Kidney tubule cell (primary cell): ENCODE measurements around the gene LRIT3.

Source experiments
- DNase-seq: peaks from one replicate; pipeline ENCODE4 v3.0.0-alpha.2; 2018; ENCODE audit warnings: low spot score

LRIT3 gene

GRCh38 chr4:109847896-109848442, at the start of gene LRIT3:
LRIT3 (plus strand) TSS chr4:109848107; CDS start chr4:109848202, 95 bp downstream.
- no peak for DNase-seq

GRCh38 chr4:109798866-109799265, 49.0 kb upstream of the LRIT3 start:
- DNase-seq: no peak

- peak; percentile 21 for DNase-seq
Measured at GRCh38 chr4:109801099-109801789, 46.7 kb upstream of the LRIT3 start.

GRCh38 chr4:109801895-109802319, 46.0 kb upstream of the LRIT3 start, which contains the start of gene CFI:
CFI (minus strand) TSS chr4:109801999; CDS start chr4:109801971, 28 bp downstream.
- DNase-seq: peak; percentile 74

- DNase-seq: peak; percentile 66
Measured at GRCh38 chr4:109803924-109804571, 43.9 kb upstream of the LRIT3 start.

- DNase-seq: no peak
Measured at GRCh38 chr4:109809655-109810054, 38.3 kb upstream of the LRIT3 start.

GRCh38 chr4:109810552-109811387, 37.1 kb upstream of the LRIT3 start:
- DNase-seq: no peak

- DNase-seq: no peak
Measured at GRCh38 chr4:109811707-109812106, 36.2 kb upstream of the LRIT3 start.

- peak; percentile 96 for DNase-seq
Measured at GRCh38 chr4:109815151-109816081, 32.5 kb upstream of the LRIT3 start, which contains the start of gene GAR1. GAR1 (plus strand) TSS chr4:109815762; CDS start chr4:109816165, 403 bp downstream.

GRCh38 chr4:109816082-109816442, 31.8 kb upstream of the LRIT3 start:
- peak; percentile 17 for DNase-seq

GRCh38 chr4:109816894-109817293, 31.0 kb upstream of the LRIT3 start:
- DNase-seq: no peak

- no peak for DNase-seq
Measured at GRCh38 chr4:109818268-109818667, 29.6 kb upstream of the LRIT3 start.

GRCh38 chr4:109820563-109820962, 27.3 kb upstream of the LRIT3 start:
- no peak for DNase-seq

- no peak for DNase-seq
Measured at GRCh38 chr4:109821185-109821584, 26.7 kb upstream of the LRIT3 start.

- peak; percentile 20 for DNase-seq
Measured at GRCh38 chr4:109826719-109827118, 21.2 kb upstream of the LRIT3 start.

- DNase-seq: no peak
Measured at GRCh38 chr4:109827672-109828071, 20.2 kb upstream of the LRIT3 start, which contains the start of gene RRH. RRH (plus strand) TSS chr4:109827972; CDS start chr4:109828028, 56 bp downstream.

- no peak for DNase-seq
Measured at GRCh38 chr4:109833756-109834155, 14.2 kb upstream of the LRIT3 start.

GRCh38 chr4:109836985-109837384, 10.9 kb upstream of the LRIT3 start:
- no peak for DNase-seq

- no peak for DNase-seq
Measured at GRCh38 chr4:109846395-109847098, 1.4 kb upstream of the LRIT3 start.

- DNase-seq: no peak
Measured at GRCh38 chr4:109848501-109848900, 594 bp downstream of the LRIT3 start.
